Epithelial cell of proximal tubule (primary cell): ENCODE data around the gene BICDL2. TPM values are rescaled to one million over a fixed set of nuclear protein-coding genes. Genes with fewer than 3 reads are reported as not detected.

Experiments
- DNase-seq: peaks from one replicate; pipeline ENCODE4 v3.0.0-alpha.2; 2011; ENCODE audit warnings: low read depth
- H3K4me3 ChIP-seq: 2 replicates; pipeline ENCODE4 v1.5.1; 2011; ENCODE audit warnings: low read depth, mild to moderate bottlenecking, low read length
- total RNA-seq: library from RNA; depleted of rRNA; stranded (reverse); fragments of >200 nt; gene quantifications from 2 replicates; pipeline ENCODE4 v1.2.3, GENCODE V29; 2015
- TF ChIP-seq, protein P1 (sequence below): conservative IDR thresholded peaks from 2 replicates; pipeline ENCODE4 v1.5.1; 2012; ENCODE audit warnings: low read depth, mild to moderate bottlenecking, low read length

The BICDL2 gene
- total RNA-seq, 1 donor from 2014 or later = 4.6 TPM

DNA sequence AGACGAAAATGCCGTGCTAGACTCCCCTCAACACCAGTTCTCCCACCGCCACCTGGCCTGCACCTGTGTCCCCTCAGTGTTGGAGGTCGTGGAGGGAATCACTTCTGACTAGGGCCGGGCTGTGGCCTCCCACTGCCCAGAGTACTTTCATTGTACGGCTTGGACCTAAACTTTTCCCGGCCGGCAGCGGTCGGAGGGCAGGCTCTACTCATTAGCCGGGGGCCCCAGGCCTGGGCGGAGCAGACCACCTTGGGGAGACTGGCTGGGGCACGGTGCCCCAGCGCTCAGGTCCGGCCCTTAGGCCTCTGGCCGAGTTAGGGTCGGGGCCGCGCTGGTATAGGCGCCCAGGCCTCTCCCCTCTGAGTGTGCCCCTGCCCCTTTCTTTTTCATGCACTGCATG is 19.4 kb downstream of the BICDL2 start:
- DNase-seq = no peak
- H3K4me3 ChIP-seq = no peak overlapping the region
- TF ChIP-seq, protein P1, sequence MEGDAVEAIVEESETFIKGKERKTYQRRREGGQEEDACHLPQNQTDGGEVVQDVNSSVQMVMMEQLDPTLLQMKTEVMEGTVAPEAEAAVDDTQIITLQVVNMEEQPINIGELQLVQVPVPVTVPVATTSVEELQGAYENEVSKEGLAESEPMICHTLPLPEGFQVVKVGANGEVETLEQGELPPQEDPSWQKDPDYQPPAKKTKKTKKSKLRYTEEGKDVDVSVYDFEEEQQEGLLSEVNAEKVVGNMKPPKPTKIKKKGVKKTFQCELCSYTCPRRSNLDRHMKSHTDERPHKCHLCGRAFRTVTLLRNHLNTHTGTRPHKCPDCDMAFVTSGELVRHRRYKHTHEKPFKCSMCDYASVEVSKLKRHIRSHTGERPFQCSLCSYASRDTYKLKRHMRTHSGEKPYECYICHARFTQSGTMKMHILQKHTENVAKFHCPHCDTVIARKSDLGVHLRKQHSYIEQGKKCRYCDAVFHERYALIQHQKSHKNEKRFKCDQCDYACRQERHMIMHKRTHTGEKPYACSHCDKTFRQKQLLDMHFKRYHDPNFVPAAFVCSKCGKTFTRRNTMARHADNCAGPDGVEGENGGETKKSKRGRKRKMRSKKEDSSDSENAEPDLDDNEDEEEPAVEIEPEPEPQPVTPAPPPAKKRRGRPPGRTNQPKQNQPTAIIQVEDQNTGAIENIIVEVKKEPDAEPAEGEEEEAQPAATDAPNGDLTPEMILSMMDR = no peak

DNA sequence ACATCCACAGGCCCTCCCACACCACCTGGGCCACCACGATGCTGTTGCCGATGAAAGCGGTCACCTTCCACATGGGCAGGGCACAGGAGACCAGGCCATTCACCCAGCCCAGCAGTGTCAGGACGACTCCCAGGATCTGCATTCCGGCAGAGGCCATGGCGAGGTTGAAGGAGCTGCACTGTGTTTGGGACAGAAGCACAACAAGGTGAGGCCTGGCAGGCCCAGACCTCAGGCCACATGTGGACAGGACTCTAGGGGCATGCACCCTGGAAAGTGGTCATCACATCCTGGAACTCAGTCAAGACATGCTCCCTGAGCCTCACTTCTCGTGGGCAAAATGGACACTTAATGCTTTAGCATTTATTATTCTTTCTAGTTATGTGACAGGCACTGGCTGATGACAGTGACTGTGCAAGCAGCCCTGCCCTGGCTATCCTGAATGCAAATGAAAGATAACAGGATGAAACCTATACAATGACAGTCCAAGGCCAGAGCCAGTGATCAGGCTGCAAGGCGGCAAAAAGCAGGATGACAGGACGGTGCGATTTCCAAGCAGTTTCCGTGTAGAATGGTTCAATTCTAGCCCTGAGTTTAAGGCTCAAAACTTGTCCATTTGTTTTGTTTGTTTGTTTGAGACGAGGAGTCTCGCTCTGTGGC is 20.8 kb downstream of the BICDL2 start:
- no peak for DNase-seq
- H3K4me3 ChIP-seq = no peak overlapping the region
- TF ChIP-seq, protein P1 = no peak

DNA sequence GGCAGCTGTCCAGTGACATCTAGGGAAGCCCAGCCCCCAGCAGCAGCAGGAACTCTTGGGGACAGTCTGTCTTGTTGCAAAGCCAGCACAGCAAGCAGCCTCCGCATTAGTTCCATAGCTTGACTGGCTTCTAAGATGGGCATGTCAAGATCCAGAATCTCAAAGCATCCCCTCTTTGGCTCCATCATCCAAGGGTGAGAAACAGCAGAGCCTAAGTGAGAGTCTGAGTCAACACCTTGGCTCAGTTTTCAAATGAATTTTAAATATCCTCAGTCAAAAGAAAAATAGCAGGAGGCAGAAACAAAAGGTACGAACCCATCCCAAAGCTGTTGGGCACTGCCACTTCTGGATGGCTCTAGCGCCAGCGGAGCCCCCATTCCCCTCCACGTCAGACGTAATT is 21.8 kb downstream of the BICDL2 start:
- H3K4me3 ChIP-seq = no peak overlapping the region
- TF ChIP-seq, protein P1 = no peak
- DNase-seq = no peak

DNA sequence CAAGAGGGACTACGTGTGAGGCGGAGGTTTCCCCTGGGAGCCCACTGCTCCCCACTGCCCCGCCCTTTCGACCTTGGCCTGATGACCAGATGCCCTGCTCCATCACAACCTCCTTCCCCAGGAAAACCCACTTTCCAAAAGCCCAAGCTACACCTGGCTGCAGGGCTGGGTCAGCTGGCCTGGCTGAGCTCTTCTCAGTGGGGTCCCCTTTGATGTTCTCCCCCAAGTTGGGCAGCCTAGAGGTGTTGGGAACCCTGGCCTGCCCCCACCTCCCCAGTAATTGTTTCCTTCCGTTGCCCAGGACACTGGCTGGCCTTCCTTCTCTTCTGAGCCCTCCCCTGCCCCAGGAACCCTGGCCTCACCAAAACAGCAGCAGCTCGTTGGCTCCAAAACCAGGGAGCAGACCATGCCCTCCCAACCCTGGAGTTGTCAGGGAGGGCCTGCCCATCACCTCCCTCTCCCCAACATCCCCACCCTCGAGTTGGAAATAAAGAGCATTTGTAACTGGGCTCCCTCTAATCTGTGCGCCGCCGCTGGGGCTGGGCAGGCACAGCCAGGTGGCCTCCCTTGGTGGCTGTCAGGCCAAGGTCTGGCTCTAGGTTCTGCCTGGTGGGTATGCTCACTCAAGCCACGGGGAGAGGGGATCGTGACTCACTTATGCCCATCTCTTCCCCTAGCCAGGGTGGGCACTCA is 22.6 kb downstream of the BICDL2 start:
- TF ChIP-seq, protein P1 = no peak
- no peak overlapping the region for H3K4me3 ChIP-seq
- DNase-seq = no peak

DNA sequence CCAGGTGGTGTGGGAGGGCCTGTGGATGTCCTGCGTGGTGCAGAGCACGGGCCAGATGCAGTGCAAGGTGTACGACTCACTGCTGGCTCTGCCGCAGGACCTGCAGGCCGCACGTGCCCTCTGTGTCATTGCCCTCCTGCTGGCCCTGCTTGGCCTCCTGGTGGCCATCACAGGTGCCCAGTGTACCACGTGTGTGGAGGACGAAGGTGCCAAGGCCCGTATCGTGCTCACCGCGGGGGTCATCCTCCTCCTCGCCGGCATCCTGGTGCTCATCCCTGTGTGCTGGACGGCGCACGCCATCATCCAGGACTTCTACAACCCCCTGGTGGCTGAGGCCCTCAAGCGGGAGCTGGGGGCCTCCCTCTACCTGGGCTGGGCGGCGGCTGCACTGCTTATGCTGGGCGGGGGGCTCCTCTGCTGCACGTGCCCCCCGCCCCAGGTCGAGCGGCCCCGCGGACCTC is 23.2 kb downstream of the BICDL2 start:
- H3K4me3 ChIP-seq = no peak overlapping the region
- TF ChIP-seq, protein P1 = no peak
- no peak for DNase-seq

DNA sequence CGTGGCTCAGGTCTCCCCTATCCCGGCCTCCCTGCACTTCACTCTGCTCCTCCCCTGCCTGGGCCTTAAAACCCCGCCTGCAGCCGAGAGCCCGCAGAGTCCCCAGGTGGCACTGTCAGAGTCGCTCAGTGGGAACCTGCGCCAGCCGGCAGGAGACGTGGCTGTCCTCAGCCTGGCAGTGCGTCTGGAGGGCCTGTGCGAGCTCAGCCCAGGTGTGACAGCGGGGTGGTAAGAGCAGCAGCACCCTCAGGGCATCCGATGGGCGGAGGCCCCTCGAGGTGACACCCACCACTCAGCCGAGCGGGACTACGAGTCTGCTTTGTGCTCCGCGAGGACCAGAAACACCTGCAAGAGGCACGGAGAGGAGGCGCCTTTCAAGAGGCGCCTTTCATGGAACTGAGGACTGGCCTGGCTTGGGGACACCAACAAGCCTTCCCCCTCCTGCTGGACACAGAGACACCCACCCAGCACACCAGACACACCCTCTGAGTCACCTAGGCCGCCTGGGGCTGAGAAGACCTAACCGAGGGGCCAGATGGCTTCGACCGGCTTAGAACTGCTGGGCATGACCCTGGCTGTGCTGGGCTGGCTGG is 23.8 kb downstream of the BICDL2 start, which contains the start of gene CLDN9:
CLDN9 (plus strand) TSS at position 96 of the 593 bp plus-strand sequence; CDS start at position 536, 440 bp downstream.
- DNase-seq = no peak
- TF ChIP-seq, protein P1 = no peak
- H3K4me3 ChIP-seq = no peak within 1 kb of the TSS
